ENCODE data around the gene BAZ2B.
"Not testable (repeated sequence)": the region's sequence is repeated elsewhere in the genome, so short reads cannot be mapped to it uniquely, and the experiment has no call there.

Gene BAZ2B

DNA sequence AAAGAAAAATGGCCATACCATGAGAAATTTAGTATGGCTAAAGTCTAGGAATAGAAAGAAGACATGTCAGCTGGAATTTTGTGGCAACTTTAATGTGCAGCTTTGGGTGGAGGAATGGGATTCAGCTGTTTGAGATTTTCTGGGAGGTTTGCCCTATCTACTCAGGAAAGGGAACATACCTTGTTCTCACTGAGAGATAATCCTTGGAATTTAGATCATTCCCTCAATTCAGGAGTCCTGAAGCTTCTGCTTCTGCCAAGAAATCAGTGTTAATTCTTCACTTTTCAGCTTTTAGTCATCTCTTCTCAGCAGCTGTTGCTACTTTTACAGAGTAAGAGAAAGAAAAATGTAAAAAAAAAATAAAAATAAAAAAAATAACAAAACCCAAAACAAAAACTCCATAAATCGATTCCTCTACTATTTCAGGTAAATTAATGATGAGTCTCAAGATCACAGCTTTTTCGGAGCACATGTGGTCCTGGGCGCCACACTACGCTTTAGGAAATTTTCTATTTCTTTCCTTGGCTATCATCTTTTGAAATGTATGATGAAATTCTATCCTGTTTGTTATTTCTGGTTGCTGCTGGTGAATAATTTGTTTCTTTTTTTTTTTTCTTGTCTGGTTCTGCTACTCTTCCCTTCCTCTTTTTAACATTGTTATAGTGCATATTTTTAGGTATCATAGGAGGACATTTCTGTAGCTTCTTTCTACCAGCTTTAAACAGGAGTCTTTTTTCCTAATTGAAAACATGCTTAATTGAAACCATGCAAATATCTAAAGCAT lies 18.9 kb upstream of the BAZ2B start:
- H3K27me3 Mint-ChIP-seq = no peaks in the 10 kb centered on the region
- no peak overlapping the region for H3K4me3 Mint-ChIP-seq
- no peaks in the 10 kb centered on the region for H3K4me1 Mint-ChIP-seq
- ATAC-seq = no peak
- H3K36me3 Mint-ChIP-seq = peaks cover 28% of the 10 kb centered on the region
- peaks cover 13% of the 10 kb centered on the region for H3K9me3 Mint-ChIP-seq
- H3K27ac Mint-ChIP-seq = no peak overlapping the region

DNA sequence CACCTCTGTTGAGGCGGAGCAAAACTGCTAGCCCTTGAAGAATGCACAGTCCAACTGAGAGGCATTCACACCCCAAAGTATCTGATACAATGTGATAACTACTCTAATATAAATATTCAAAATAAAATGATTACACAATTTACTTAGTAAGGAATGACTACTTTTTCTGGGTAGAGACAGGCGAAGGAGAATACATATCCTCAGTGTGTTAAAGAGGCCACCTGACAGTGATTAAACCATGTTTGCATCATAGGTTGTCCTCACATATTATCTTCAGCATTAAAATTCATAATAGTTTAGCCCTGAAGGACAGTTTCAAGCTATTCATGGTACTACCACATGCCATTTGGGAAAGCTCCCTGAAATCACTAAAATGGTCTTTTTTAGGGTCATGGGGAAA lies 16.9 kb upstream of the BAZ2B start:
- H3K4me1 Mint-ChIP-seq = no peaks in the 10 kb centered on the region
- no peak for ATAC-seq
- H3K4me3 Mint-ChIP-seq = no peak overlapping the region
- H3K27me3 Mint-ChIP-seq = no peaks in the 10 kb centered on the region
- peaks cover 2% of the 10 kb centered on the region for H3K9me3 Mint-ChIP-seq
- peaks cover 9% of the 10 kb centered on the region for H3K36me3 Mint-ChIP-seq
- no peak overlapping the region for H3K27ac Mint-ChIP-seq

- ATAC-seq, H3K27ac Mint-ChIP-seq, H3K9me3 Mint-ChIP-seq, H3K36me3 Mint-ChIP-seq, H3K4me1 Mint-ChIP-seq, H3K27me3 Mint-ChIP-seq, H3K4me3 Mint-ChIP-seq: not testable (repeated sequence)
Observed at GRCh38 chr2:159625628-159626027, 9.3 kb upstream of the BAZ2B start.

- ATAC-seq = no peak
- H3K4me1 Mint-ChIP-seq = no peaks in the 10 kb centered on the region
- H3K4me3 Mint-ChIP-seq = no peak overlapping the region
- no peak overlapping the region for H3K27ac Mint-ChIP-seq
- peaks cover 6% of the 10 kb centered on the region for H3K36me3 Mint-ChIP-seq
- no peaks in the 10 kb centered on the region for H3K27me3 Mint-ChIP-seq
- H3K9me3 Mint-ChIP-seq = no peaks in the 10 kb centered on the region
Observed at GRCh38 chr2:159623436-159623835, 7.1 kb upstream of the BAZ2B start.

GRCh38 chr2:159622966-159623365 lies 6.6 kb upstream of the BAZ2B start:
- no peaks in the 10 kb centered on the region for H3K27me3 Mint-ChIP-seq
- H3K4me3 Mint-ChIP-seq = no peak overlapping the region
- H3K4me1 Mint-ChIP-seq = no peaks in the 10 kb centered on the region
- no peaks in the 10 kb centered on the region for H3K9me3 Mint-ChIP-seq
- no peak for ATAC-seq
- H3K27ac Mint-ChIP-seq = no peak overlapping the region
- peaks cover 6% of the 10 kb centered on the region for H3K36me3 Mint-ChIP-seq

GRCh38 chr2:159620796-159621195 lies 4.4 kb upstream of the BAZ2B start:
- no peak overlapping the region for H3K27ac Mint-ChIP-seq

DNA sequence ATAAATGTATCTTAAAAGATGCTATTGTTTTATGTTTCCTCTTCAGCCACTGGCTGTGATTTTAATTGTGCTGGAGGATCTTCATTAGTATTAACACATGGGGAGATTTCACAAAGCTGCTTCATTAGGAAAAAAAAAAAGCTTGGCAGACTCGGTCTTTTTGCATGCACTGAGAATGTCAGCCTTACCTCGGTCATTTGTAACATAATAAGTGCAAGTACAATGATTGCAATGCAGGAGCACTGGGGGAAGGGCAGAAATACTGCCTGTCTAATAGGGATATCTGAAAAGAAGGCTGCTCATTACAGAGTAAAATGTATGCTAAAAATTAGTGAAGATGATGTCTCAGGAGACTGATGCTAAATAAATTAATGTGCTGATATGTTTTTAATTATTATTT lies 1.3 kb upstream of the BAZ2B start:
- Mint-ChIP-seq H3K9me3 (no peaks in the 10 kb centered on the region), H3K27ac (no peak overlapping the region), H3K4me3 (no peak overlapping the region), H3K36me3 (no peaks in the 10 kb centered on the region), H3K4me1 (peaks cover 16% of the 10 kb centered on the region), H3K27me3 (no peaks in the 10 kb centered on the region)
- ATAC-seq = no peak

More at GRCh38 chr2:159620796-159621195, 4.4 kb upstream of the BAZ2B start:
- H3K9me3 Mint-ChIP-seq = no peaks in the 10 kb centered on the region
- ATAC-seq = no peak
- H3K36me3 Mint-ChIP-seq = peaks cover 6% of the 10 kb centered on the region
- H3K27me3 Mint-ChIP-seq = no peaks in the 10 kb centered on the region
- peaks cover 9% of the 10 kb centered on the region for H3K4me1 Mint-ChIP-seq
- H3K4me3 Mint-ChIP-seq = no peak overlapping the region

- Mint-ChIP-seq H3K4me3 (no peak overlapping the region), H3K36me3 (no peaks in the 10 kb centered on the region), H3K4me1 (peaks cover 16% of the 10 kb centered on the region), H3K27me3 (no peaks in the 10 kb centered on the region), H3K9me3 (no peaks in the 10 kb centered on the region), H3K27ac (no peak overlapping the region)
- no peak for ATAC-seq
Observed at GRCh38 chr2:159617100-159617499, 752 bp upstream of the BAZ2B start.

DNA sequence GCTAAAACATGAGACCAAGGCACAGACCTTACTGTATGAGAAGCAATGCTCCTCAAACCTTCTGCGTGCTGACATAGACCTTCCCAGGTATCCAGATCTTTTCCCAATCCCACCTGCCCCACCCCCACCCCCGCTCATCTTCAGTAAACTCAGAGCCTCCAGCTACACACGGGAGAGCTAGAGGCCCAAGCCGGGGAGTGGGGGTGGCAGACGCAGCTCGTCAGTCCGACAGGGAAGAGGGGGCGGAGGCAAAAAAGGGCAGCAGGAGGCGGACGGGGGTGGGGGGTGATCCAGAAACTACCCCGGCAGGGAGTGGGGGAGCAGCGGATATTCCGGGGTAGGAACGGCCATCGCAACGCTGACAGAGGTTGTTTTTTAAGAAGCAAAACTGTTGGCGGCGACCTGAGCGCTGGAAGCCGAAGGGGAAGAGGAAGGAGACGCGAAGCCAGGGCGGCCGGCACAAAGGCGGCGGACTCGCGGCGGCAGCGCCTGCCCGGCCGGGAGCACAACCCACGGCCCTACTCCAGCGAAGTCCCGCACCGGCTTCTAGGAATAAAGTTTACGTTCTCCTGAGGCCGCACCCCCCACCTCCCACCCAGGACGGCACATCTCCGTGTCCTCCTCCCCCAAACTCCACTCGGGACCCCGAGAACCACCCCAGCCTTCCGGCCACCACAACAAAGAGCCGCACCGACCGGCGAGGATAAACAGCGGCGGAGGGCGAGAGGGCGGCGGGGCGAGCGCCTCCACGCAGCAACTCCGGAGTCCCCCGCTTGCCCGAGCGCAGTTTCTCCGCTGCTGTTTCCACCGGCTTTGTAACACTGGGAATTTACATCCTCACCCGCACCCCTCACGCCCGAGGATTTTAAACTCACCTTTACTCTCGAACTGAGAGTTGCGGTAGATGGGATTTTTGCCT lies 722 bp downstream of the BAZ2B start:
- no peaks in the 10 kb centered on the region for H3K36me3 Mint-ChIP-seq
- ATAC-seq = peak; percentile 80
- H3K4me3 Mint-ChIP-seq = peak overlapping the region; percentile 78
- no peaks in the 10 kb centered on the region for H3K9me3 Mint-ChIP-seq
- H3K4me1 Mint-ChIP-seq = peaks cover 16% of the 10 kb centered on the region
- H3K27me3 Mint-ChIP-seq = no peaks in the 10 kb centered on the region
- H3K27ac Mint-ChIP-seq = peak overlapping the region; percentile 72

DNA sequence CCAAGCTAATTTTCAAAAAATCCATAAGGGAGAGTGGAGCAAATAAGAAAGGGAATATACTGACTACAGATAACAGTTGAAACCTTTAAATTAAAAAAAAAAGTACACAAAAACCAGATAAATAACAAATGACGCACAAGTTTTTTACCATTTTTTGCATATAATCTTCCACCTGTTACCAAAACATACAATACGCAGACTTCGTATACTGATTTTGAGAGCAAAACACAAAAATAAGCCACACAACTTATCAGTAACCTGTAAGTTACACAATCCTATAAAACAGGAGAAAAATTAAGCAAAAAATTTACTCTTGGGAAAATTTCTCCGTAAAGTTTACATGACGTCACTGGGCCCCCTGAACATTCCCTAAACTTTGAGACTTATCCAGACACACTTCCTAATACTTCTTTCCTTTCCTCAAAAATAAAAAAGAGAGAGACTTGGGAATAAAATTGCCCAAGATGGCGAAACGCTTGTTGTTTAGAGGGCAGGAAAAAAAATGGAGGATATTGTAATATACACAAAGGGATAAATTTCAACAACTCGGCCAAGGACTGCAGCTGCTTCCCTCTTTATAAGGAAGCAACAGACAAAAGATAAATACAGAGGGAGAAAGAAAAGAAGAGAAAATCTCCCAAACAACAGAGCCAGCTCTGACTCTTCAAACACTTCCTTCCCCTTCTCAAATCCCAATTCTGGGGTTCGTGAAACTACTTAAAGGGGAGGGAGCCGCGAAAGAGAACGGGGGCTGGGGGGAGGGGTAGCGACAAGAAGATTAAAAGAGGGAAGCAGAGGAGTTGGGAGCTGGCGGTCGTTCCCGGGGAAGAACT lies 1.6 kb downstream of the BAZ2B start:
- Mint-ChIP-seq H3K27ac (peak overlapping the region; percentile 72), H3K36me3 (no peaks in the 10 kb centered on the region), H3K27me3 (no peaks in the 10 kb centered on the region), H3K9me3 (no peaks in the 10 kb centered on the region), H3K4me3 (peak overlapping the region; percentile 78), H3K4me1 (peaks cover 16% of the 10 kb centered on the region)
- ATAC-seq = no peak

GRCh38 chr2:159613651-159614285 lies 2.6 kb downstream of the BAZ2B start:
- H3K36me3 Mint-ChIP-seq = no peaks in the 10 kb centered on the region
- H3K4me1 Mint-ChIP-seq = peaks cover 16% of the 10 kb centered on the region
- no peak overlapping the region for H3K4me3 Mint-ChIP-seq
- no peaks in the 10 kb centered on the region for H3K27me3 Mint-ChIP-seq
- no peak overlapping the region for H3K27ac Mint-ChIP-seq
- ATAC-seq = no peak
- H3K9me3 Mint-ChIP-seq = no peaks in the 10 kb centered on the region

GRCh38 chr2:159613091-159613490 lies 3.3 kb downstream of the BAZ2B start:
- H3K4me1 Mint-ChIP-seq = peaks cover 16% of the 10 kb centered on the region
- H3K36me3 Mint-ChIP-seq = no peaks in the 10 kb centered on the region
- ATAC-seq = no peak
- H3K27ac Mint-ChIP-seq = no peak overlapping the region
- no peak overlapping the region for H3K4me3 Mint-ChIP-seq
- H3K9me3 Mint-ChIP-seq = no peaks in the 10 kb centered on the region
- H3K27me3 Mint-ChIP-seq = no peaks in the 10 kb centered on the region

DNA sequence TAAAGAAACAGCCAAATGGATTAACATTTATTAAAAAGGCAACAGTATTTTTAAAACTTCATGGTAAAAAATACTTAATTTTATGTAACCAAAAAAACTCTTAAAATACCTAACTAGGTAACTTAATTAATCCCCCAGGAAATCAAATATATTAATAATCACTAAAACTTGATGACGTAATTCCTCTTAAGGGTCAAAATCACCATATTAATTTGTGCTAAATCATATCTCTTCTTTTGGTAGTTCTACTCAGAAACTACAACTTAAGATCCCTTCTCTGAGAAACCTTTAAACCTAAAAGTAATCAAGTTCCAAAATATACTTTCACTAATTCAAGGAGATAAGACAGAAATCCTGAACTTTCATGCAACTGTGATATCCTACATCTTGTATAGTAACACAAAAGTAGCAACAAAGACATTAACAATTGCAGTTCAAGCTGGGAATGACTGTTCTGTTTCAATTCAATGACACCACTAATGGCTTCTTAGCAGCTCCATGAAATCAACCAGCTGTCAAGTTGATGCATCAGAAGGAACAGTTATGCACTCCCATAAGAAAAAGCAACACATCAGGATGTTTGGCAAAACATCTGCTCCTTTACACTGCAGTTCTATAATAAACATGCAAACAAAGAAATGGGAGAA lies 4.0 kb downstream of the BAZ2B start:
- Mint-ChIP-seq H3K27ac (no peak overlapping the region), H3K4me3 (no peak overlapping the region)
- ATAC-seq = no peak

DNA sequence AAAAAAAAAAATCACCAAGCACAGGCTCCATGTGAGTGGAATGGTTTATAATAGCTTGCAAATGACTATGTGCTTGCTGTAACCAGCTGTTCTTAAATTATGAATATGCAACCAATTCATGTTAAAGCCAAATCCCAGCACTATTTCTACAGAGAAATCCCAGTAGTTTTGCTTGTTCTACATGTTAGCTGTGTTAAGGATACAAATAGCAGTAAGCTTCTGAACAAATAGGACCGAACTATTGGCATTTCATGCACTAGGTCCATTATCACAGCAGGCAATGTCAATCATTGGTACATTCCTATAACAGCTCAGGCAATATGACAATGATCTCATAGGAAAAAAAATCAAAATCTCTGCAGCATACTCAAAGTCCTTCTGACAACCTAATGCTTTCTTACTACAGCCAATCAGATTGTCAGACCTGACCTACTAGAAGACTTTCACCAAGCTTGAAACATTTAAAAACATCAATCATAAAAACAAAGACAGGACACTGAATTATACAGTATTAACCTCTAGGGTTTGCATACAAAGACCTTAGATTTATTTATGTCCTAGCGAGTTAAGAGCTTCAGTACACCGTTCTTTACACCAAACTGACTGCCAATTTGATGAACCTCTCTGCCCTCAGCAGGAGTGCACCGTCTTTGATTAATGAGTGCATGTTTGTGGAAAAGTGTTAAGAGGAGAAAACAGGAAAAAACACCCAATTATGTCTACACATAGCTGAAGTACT lies 6.4 kb downstream of the BAZ2B start:
- Mint-ChIP-seq H3K27me3 (no peaks in the 10 kb centered on the region), H3K9me3 (no peaks in the 10 kb centered on the region), H3K36me3 (no peaks in the 10 kb centered on the region), H3K27ac (no peak overlapping the region), H3K4me3 (no peak overlapping the region), H3K4me1 (peaks cover 6% of the 10 kb centered on the region)
- no peak for ATAC-seq

More for the DNA sequence above, 4.0 kb downstream of the BAZ2B start:
- H3K36me3 Mint-ChIP-seq = no peaks in the 10 kb centered on the region
- no peaks in the 10 kb centered on the region for H3K9me3 Mint-ChIP-seq
- no peaks in the 10 kb centered on the region for H3K27me3 Mint-ChIP-seq
- peaks cover 16% of the 10 kb centered on the region for H3K4me1 Mint-ChIP-seq
